ENCODE data around the gene DDT. TPM values are rescaled to one million over a fixed set of nuclear protein-coding genes. Genes with fewer than 3 reads are reported as not detected.

Gene DDT
- total RNA-seq, 1 experiment from 2014 or later: 137 TPM

DNA sequence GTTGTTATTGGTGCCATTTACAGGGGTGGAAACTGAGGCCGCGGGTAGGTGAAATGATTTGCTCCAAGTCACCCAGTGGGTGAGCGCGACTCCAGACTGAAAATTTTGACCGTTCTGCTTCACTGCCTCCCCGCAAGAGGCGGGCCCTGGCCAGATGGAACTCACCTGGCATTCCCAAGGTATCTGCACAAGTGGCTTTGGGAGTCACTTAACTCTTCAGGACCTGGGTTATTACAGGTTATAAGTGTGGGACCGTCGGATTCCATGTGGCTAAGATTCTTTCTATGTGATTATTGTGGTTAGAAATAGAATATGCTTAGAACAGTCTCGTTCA, 37.5 kb upstream of the DDT start:
- TF ChIP-seq POLR2AphosphoS5 (IDR thresholded peaks at IDR 0.05; ENCODE audit: low read depth, low read length) (no peak), SIN3A (IDR thresholded peaks at IDR 0.05; ENCODE audit: borderline replicate concordance, insufficient read depth, low read depth, low read length) (no peak)
- no peak for DNase-seq (ENCODE audit: low read depth, low spot score)
- Histone ChIP-seq H3K27ac (ENCODE audit: low read length) (peak overlapping the region; percentile 71), H3K4me3 (ENCODE audit: low read depth in 2 of 2, low read length in 2 of 2) (peak overlapping the region; percentile 62 to 86), H3K9me3 (ENCODE audit: control insufficient read depth, insufficient read depth, low read depth, low read length) (no peaks in the 10 kb centered on the region), H3K36me3 (ENCODE audit: control insufficient read depth, insufficient read depth, low read length) (no peaks in the 10 kb centered on the region), H3K4me1 (ENCODE audit: control insufficient read depth, insufficient read depth, low read length) (no peaks in the 10 kb centered on the region), H3K27me3 (ENCODE audit: control insufficient read depth, insufficient read depth, low read length) (no peaks in the 10 kb centered on the region)
- intact Hi-C loops (cut with micrococcal nuclease; ENCODE audit: unreplicated experiment): no loop called here
- ATAC-seq: peak; percentile 8; the same call in 1 of the 2 replicates
- POLR2A ChIA-PET: no interaction called here
- CTCF ChIA-PET: no interaction called here
- BruUV-seq (replicated peaks): no TSS peak
- in situ Hi-C loops (cut with HindIII; ENCODE audit: low pct_unique_long_range_greater_than_20kb, low sequenced_read_pairs): no loop called here

DNA sequence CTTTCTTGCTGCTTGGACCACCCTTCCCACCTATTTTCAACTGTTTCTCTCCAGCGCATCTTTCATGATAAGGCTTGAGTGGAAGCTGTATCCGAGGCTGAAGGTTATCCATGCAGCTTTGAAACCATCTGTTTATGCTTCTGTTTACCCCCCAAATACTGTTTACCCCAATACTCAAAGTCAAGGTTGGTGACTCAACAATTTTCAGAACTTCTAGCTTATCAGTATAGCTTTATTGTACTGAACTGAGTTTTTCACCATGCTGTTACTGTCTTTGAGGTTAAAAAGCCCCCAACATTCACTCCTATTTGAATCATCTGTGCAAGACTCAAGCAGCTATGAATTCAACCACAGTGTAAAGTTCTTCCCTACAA, 35.8 kb upstream of the DDT start:
- Histone ChIP-seq H3K36me3 (ENCODE audit: control insufficient read depth, insufficient read depth, low read length) (no peaks in the 10 kb centered on the region), H3K4me1 (ENCODE audit: control insufficient read depth, insufficient read depth, low read length) (no peaks in the 10 kb centered on the region), H3K9me3 (ENCODE audit: control insufficient read depth, insufficient read depth, low read depth, low read length) (no peaks in the 10 kb centered on the region), H3K4me3 (ENCODE audit: low read depth in 2 of 2, low read length in 2 of 2) (no peak overlapping the region), H3K27me3 (ENCODE audit: control insufficient read depth, insufficient read depth, low read length) (no peaks in the 10 kb centered on the region), H3K27ac (ENCODE audit: low read length) (no peak overlapping the region)
- in situ Hi-C loops (cut with HindIII; ENCODE audit: low pct_unique_long_range_greater_than_20kb, low sequenced_read_pairs) (no loop called here), intact Hi-C loops (cut with micrococcal nuclease; ENCODE audit: unreplicated experiment) (no loop called here)
- no TSS peak for BruUV-seq (replicated peaks)
- DNase-seq (ENCODE audit: low read depth, low spot score) (no peak), ATAC-seq (no peak)
- ChIA-PET CTCF (no interaction called here), POLR2A (no interaction called here)
- no peak for TF ChIP-seq TCF7L2 (IDR thresholded peaks at IDR 0.05; ENCODE audit: low read depth, low read length)
- TF ChIP-seq POLR2AphosphoS5 (IDR thresholded peaks at IDR 0.05; ENCODE audit: low read depth, low read length): no peak
- TF ChIP-seq, protein P1, sequence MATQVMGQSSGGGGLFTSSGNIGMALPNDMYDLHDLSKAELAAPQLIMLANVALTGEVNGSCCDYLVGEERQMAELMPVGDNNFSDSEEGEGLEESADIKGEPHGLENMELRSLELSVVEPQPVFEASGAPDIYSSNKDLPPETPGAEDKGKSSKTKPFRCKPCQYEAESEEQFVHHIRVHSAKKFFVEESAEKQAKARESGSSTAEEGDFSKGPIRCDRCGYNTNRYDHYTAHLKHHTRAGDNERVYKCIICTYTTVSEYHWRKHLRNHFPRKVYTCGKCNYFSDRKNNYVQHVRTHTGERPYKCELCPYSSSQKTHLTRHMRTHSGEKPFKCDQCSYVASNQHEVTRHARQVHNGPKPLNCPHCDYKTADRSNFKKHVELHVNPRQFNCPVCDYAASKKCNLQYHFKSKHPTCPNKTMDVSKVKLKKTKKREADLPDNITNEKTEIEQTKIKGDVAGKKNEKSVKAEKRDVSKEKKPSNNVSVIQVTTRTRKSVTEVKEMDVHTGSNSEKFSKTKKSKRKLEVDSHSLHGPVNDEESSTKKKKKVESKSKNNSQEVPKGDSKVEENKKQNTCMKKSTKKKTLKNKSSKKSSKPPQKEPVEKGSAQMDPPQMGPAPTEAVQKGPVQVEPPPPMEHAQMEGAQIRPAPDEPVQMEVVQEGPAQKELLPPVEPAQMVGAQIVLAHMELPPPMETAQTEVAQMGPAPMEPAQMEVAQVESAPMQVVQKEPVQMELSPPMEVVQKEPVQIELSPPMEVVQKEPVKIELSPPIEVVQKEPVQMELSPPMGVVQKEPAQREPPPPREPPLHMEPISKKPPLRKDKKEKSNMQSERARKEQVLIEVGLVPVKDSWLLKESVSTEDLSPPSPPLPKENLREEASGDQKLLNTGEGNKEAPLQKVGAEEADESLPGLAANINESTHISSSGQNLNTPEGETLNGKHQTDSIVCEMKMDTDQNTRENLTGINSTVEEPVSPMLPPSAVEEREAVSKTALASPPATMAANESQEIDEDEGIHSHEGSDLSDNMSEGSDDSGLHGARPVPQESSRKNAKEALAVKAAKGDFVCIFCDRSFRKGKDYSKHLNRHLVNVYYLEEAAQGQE (IDR thresholded peaks at IDR 0.05; ENCODE audit: insufficient read depth in 1 of 2, low read depth in 2 of 2, low read length in 1 of 2): no peak
- TF ChIP-seq SIN3A (IDR thresholded peaks at IDR 0.05; ENCODE audit: borderline replicate concordance, insufficient read depth, low read depth, low read length): no peak
- TF ChIP-seq, protein P2, sequence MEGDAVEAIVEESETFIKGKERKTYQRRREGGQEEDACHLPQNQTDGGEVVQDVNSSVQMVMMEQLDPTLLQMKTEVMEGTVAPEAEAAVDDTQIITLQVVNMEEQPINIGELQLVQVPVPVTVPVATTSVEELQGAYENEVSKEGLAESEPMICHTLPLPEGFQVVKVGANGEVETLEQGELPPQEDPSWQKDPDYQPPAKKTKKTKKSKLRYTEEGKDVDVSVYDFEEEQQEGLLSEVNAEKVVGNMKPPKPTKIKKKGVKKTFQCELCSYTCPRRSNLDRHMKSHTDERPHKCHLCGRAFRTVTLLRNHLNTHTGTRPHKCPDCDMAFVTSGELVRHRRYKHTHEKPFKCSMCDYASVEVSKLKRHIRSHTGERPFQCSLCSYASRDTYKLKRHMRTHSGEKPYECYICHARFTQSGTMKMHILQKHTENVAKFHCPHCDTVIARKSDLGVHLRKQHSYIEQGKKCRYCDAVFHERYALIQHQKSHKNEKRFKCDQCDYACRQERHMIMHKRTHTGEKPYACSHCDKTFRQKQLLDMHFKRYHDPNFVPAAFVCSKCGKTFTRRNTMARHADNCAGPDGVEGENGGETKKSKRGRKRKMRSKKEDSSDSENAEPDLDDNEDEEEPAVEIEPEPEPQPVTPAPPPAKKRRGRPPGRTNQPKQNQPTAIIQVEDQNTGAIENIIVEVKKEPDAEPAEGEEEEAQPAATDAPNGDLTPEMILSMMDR (IDR thresholded peaks at IDR 0.05): no peak

DNA sequence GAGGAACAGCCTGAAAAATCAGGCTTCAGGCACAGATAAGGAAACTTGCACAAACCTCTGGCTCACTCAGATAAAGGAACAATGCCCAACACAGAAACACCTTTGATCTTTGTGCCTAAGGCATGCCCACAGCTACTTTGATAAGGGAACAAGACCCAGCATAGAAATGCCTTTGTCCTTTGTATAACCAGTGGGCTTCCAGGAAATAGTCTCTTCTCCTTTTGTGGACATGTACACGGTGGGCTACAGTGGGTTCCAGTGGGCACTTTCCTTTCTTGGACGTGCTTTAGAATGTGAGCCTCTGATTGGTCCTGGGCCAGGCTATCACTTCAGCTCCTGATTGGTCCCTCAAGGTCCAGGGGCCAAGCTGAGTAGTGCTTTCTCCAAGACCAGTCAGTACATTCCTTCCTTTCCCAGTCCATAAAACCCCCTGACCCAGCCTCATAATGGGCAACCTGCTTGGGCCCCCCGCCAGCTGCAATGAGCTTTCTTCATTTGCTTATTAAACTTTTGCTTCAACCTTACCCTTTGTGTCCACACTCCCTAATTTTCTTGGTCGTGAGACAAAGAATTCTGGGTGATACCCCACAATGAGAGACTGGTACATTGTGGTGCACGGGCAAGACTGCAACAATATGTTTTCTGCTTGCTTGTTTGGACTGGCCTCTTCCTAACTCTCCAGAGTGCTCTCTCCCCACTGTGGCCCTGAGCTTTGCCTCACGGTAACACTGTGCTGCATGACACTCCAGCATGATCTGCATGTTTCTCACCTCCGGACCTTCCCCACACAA, 35.2 kb upstream of the DDT start:
- ATAC-seq (no peak), DNase-seq (ENCODE audit: low read depth, low spot score) (no peak)
- Histone ChIP-seq H3K4me1 (ENCODE audit: control insufficient read depth, insufficient read depth, low read length) (no peaks in the 10 kb centered on the region), H3K27ac (ENCODE audit: low read length) (no peak overlapping the region), H3K36me3 (ENCODE audit: control insufficient read depth, insufficient read depth, low read length) (no peaks in the 10 kb centered on the region), H3K9me3 (ENCODE audit: control insufficient read depth, insufficient read depth, low read depth, low read length) (no peaks in the 10 kb centered on the region), H3K27me3 (ENCODE audit: control insufficient read depth, insufficient read depth, low read length) (no peaks in the 10 kb centered on the region), H3K4me3 (ENCODE audit: low read depth in 2 of 2, low read length in 2 of 2) (no peak overlapping the region)
- ChIA-PET CTCF (no interaction called here), POLR2A (no interaction called here)
- TF ChIP-seq TCF7L2 (IDR thresholded peaks at IDR 0.05; ENCODE audit: low read depth, low read length) (no peak), SIN3A (IDR thresholded peaks at IDR 0.05; ENCODE audit: borderline replicate concordance, insufficient read depth, low read depth, low read length) (no peak), POLR2AphosphoS5 (IDR thresholded peaks at IDR 0.05; ENCODE audit: low read depth, low read length) (no peak)
- TF ChIP-seq, protein P1 (IDR thresholded peaks at IDR 0.05; ENCODE audit: insufficient read depth in 1 of 2, low read depth in 2 of 2, low read length in 1 of 2): no peak
- TF ChIP-seq, protein P2 (IDR thresholded peaks at IDR 0.05): no peak
- no TSS peak for BruUV-seq (replicated peaks)
- in situ Hi-C loops (cut with HindIII; ENCODE audit: low pct_unique_long_range_greater_than_20kb, low sequenced_read_pairs) (no loop called here), intact Hi-C loops (cut with micrococcal nuclease; ENCODE audit: unreplicated experiment) (no loop called here)
